ENCODE data around the gene CCNK.

GRCh38 chr14:99538733-99539132 is 57.5 kb downstream of the CCNK start:
- TF ChIP-seq CTCF (IDR thresholded peaks at IDR 0.05; ENCODE audit: low read depth, low read length, poor library complexity, severe bottlenecking) (no peak), EZH2phosphoT487 (IDR thresholded peaks at IDR 0.05; ENCODE audit: borderline replicate concordance, low read length) (no peak)
